ENCODE results near the gene ZNF687. TPM values are rescaled to one million over a fixed set of nuclear protein-coding genes. Genes with fewer than 3 reads are reported as not detected.

Gene ZNF687
- polyA plus RNA-seq, 1 donor (not counting 4 experiments of a cell fraction or from before 2014, with no cell fraction given), result 7.3 TPM

DNA sequence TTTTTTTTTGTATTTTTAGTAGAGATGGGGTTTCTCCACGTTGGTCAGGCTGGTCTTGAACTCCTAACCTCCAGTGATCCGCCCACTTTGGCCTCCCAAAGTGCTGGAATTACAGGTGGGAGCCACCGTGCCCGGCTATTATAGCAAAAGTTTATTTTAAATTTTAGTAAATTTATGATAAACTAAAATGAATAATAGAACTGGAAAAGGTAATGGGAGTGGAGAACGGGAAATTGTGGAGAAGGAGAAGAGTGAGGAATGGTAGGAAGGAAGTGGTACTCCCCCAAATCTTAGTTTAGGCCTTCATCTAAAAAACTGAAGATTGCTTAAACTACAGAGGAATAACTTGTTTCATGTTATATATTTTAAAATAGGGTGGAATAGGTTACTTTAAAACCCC is 52.7 kb downstream of the ZNF687 start:
- Histone ChIP-seq H3K4me1 (ENCODE audit: control insufficient read depth, extremely low read depth, insufficient read depth, low read length) (no peaks in the 10 kb centered on the region), H3K9me1 (ENCODE audit: control insufficient read depth, extremely low read depth, insufficient read depth, low read length) (no peaks in the 10 kb centered on the region), H4K20me1 (ENCODE audit: control insufficient read depth, extremely low read depth, insufficient read depth, low read length) (no peaks in the 10 kb centered on the region), H3K9me3 (ENCODE audit: control insufficient read depth, low read depth, low read length) (no peaks in the 10 kb centered on the region), H3K27me3 (ENCODE audit: control insufficient read depth, extremely low read depth, insufficient read depth, low read length) (no peaks in the 10 kb centered on the region), H3K27ac (ENCODE audit: control insufficient read depth, insufficient read depth, low read length) (no peak overlapping the region), H3K36me3 (ENCODE audit: control insufficient read depth in 2 of 2, extremely low read depth in 1 of 2, insufficient read depth in 2 of 2, low read length in 2 of 2) (no peaks in the 10 kb centered on the region), H3K4me3 (ENCODE audit: control insufficient read depth in 2 of 3, extremely low read depth in 1 of 3, insufficient read depth in 2 of 3, low read depth in 1 of 3, low read length in 3 of 3) (no peak overlapping the region), H3K9ac (ENCODE audit: control insufficient read depth, extremely low read depth, insufficient read depth, low read length) (no peak overlapping the region), H3K4me2 (ENCODE audit: control insufficient read depth, extremely low read depth, insufficient read depth, low read depth, low read length) (no peak overlapping the region), H2AFZ (ENCODE audit: control insufficient read depth, low read length) (no peak overlapping the region), H3K79me2 (ENCODE audit: control insufficient read depth, insufficient read depth, low read length) (no peaks in the 10 kb centered on the region)
- dilution Hi-C loops (cut with MboI; ENCODE audit: extremely low pct_ligation_motif_present, low sequenced_read_pairs), result no loop called here
- FAIRE-seq (no peak), DNase-seq (ENCODE audit: low read depth, low spot score) (no peak)
- TF ChIP-seq, protein P1, sequence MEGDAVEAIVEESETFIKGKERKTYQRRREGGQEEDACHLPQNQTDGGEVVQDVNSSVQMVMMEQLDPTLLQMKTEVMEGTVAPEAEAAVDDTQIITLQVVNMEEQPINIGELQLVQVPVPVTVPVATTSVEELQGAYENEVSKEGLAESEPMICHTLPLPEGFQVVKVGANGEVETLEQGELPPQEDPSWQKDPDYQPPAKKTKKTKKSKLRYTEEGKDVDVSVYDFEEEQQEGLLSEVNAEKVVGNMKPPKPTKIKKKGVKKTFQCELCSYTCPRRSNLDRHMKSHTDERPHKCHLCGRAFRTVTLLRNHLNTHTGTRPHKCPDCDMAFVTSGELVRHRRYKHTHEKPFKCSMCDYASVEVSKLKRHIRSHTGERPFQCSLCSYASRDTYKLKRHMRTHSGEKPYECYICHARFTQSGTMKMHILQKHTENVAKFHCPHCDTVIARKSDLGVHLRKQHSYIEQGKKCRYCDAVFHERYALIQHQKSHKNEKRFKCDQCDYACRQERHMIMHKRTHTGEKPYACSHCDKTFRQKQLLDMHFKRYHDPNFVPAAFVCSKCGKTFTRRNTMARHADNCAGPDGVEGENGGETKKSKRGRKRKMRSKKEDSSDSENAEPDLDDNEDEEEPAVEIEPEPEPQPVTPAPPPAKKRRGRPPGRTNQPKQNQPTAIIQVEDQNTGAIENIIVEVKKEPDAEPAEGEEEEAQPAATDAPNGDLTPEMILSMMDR (optimal IDR thresholded peaks at IDR 0.05 in 1 of 3, IDR thresholded peaks at IDR 0.05 in 1 of 3, conservative IDR thresholded peaks at IDR 0.05 in 1 of 3; ENCODE audit: extremely low read depth in 1 of 3, insufficient read depth in 2 of 3, low read length in 3 of 3), result no peak
- TF ChIP-seq EZH2 (IDR thresholded peaks at IDR 0.05; ENCODE audit: low read length), result no peak

DNA sequence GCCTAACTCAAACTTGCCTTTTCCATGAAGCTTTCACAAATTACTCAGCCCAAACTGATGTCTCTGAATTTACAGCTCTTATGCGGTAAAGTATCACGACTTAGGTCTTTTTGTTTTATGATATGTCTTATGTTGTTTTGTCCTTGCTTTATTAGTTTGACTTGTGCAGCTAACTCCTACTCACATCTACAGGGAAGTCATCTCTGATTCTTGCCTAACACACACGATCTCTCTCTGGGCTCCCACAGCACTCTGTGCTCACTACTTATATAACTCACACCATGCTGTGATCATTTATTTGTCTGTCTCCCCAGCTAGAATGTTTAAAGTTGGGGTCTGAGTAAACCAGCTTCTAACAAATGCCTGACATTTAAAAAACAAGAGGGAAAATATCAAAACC is 54.5 kb downstream of the ZNF687 start:
- Histone ChIP-seq H3K4me2 (ENCODE audit: control insufficient read depth, extremely low read depth, insufficient read depth, low read depth, low read length) (no peak overlapping the region), H2AFZ (ENCODE audit: control insufficient read depth, low read length) (no peak overlapping the region), H3K36me3 (ENCODE audit: control insufficient read depth in 2 of 2, extremely low read depth in 1 of 2, insufficient read depth in 2 of 2, low read length in 2 of 2) (no peaks in the 10 kb centered on the region), H3K27ac (ENCODE audit: control insufficient read depth, insufficient read depth, low read length) (no peak overlapping the region), H3K79me2 (ENCODE audit: control insufficient read depth, insufficient read depth, low read length) (no peaks in the 10 kb centered on the region), H3K9ac (ENCODE audit: control insufficient read depth, extremely low read depth, insufficient read depth, low read length) (no peak overlapping the region), H3K4me3 (ENCODE audit: control insufficient read depth in 2 of 3, extremely low read depth in 1 of 3, insufficient read depth in 2 of 3, low read depth in 1 of 3, low read length in 3 of 3) (no peak overlapping the region), H4K20me1 (ENCODE audit: control insufficient read depth, extremely low read depth, insufficient read depth, low read length) (no peaks in the 10 kb centered on the region), H3K9me3 (ENCODE audit: control insufficient read depth, low read depth, low read length) (no peaks in the 10 kb centered on the region), H3K9me1 (ENCODE audit: control insufficient read depth, extremely low read depth, insufficient read depth, low read length) (no peaks in the 10 kb centered on the region), H3K4me1 (ENCODE audit: control insufficient read depth, extremely low read depth, insufficient read depth, low read length) (no peaks in the 10 kb centered on the region), H3K27me3 (ENCODE audit: control insufficient read depth, extremely low read depth, insufficient read depth, low read length) (no peaks in the 10 kb centered on the region)
- FAIRE-seq (no peak), DNase-seq (ENCODE audit: low read depth, low spot score) (no peak)
- dilution Hi-C loops (cut with MboI; ENCODE audit: extremely low pct_ligation_motif_present, low sequenced_read_pairs), result no loop called here
- TF ChIP-seq, protein P1 (optimal IDR thresholded peaks at IDR 0.05 in 1 of 3, IDR thresholded peaks at IDR 0.05 in 1 of 3, conservative IDR thresholded peaks at IDR 0.05 in 1 of 3; ENCODE audit: extremely low read depth in 1 of 3, insufficient read depth in 2 of 3, low read length in 3 of 3), result no peak
- TF ChIP-seq EZH2 (IDR thresholded peaks at IDR 0.05; ENCODE audit: low read length), result no peak
